ENCODE data around the gene TSPEAR. TPM values are rescaled to one million over a fixed set of nuclear protein-coding genes. Genes with fewer than 3 reads are reported as not detected.
"Not testable (repeated sequence)": the region's sequence is repeated elsewhere in the genome, so short reads cannot be mapped to it uniquely, and the experiment has no call there.

The TSPEAR gene
- total RNA-seq, 1 experiment from 2014 or later: not detected

GRCh38 chr21:44670642-44671432 lies 40.5 kb downstream of the TSPEAR start:
- Mint-ChIP-seq H3K36me3 (ENCODE audit: insufficient read depth, unreplicated experiment) (no peaks in the 10 kb centered on the region), H3K4me1 (ENCODE audit: low read depth, unreplicated experiment) (no peaks in the 10 kb centered on the region), H3K27ac (ENCODE audit: unreplicated experiment) (no peak overlapping the region), H3K9me3 (ENCODE audit: low read depth, unreplicated experiment) (peaks cover 2% of the 10 kb centered on the region), H3K27me3 (ENCODE audit: unreplicated experiment) (peaks cover 75% of the 10 kb centered on the region), H3K4me3 (ENCODE audit: low read depth, unreplicated experiment) (no peak overlapping the region)
- no peak for TF ChIP-seq CTCF (IDR thresholded peaks at IDR 0.05; ENCODE audit: unreplicated experiment)
- no TSS peak for BruUV-seq (replicated peaks)
- CTCF ChIA-PET: no interaction called here
- intact Hi-C loops (cut with micrococcal nuclease; ENCODE audit: unreplicated experiment): no loop called here
- DNase-seq: no peak

GRCh38 chr21:44667612-44668011 lies 43.8 kb downstream of the TSPEAR start:
- Mint-ChIP-seq H3K9me3 (ENCODE audit: low read depth, unreplicated experiment) (peaks cover 2% of the 10 kb centered on the region), H3K27ac (ENCODE audit: unreplicated experiment) (no peak overlapping the region), H3K4me3 (ENCODE audit: low read depth, unreplicated experiment) (no peak overlapping the region), H3K4me1 (ENCODE audit: low read depth, unreplicated experiment) (no peaks in the 10 kb centered on the region), H3K36me3 (ENCODE audit: insufficient read depth, unreplicated experiment) (no peaks in the 10 kb centered on the region), H3K27me3 (ENCODE audit: unreplicated experiment) (peaks cover 47% of the 10 kb centered on the region)
- TF ChIP-seq CTCF (IDR thresholded peaks at IDR 0.05; ENCODE audit: unreplicated experiment): no peak
- CTCF ChIA-PET: no interaction called here
- no TSS peak for BruUV-seq (replicated peaks)
- no peak for DNase-seq
- intact Hi-C loops (cut with micrococcal nuclease; ENCODE audit: unreplicated experiment): no loop called here

- CTCF ChIA-PET: interaction anchor here (0.7 kb wide), 1 partner anchor 76 kb away, joined by 3 read pairs; no protein-coding TSS in a partner anchor
- Mint-ChIP-seq H3K27me3 (ENCODE audit: unreplicated experiment) (peaks cover 49% of the 10 kb centered on the region), H3K27ac (ENCODE audit: unreplicated experiment) (no peak within 1 kb of the TSS), H3K4me3 (ENCODE audit: low read depth, unreplicated experiment) (no peak within 1 kb of the TSS), H3K36me3 (ENCODE audit: insufficient read depth, unreplicated experiment) (no peaks in the 10 kb centered on the region), H3K4me1 (ENCODE audit: low read depth, unreplicated experiment) (no peaks in the 10 kb centered on the region), H3K9me3 (ENCODE audit: low read depth, unreplicated experiment) (peaks cover 2% of the 10 kb centered on the region)
- intact Hi-C loops (cut with micrococcal nuclease; ENCODE audit: unreplicated experiment): no loop called here
- TF ChIP-seq CTCF (IDR thresholded peaks at IDR 0.05; ENCODE audit: unreplicated experiment): no peak
- BruUV-seq (replicated peaks): no TSS peak
- peak; percentile 14 for DNase-seq
Measured at GRCh38 chr21:44666401-44667320, 44.7 kb downstream of the TSPEAR start, which contains the start of gene KRTAP12-2. TSS of gene KRTAP12-2 (minus strand) at chr21:44666927. CDS start at chr21:44666886, 41 bp downstream.

GRCh38 chr21:44664691-44665090 lies 46.7 kb downstream of the TSPEAR start:
- no peak for TF ChIP-seq CTCF (IDR thresholded peaks at IDR 0.05; ENCODE audit: unreplicated experiment)
- Mint-ChIP-seq H3K27me3 (ENCODE audit: unreplicated experiment) (peaks cover 45% of the 10 kb centered on the region), H3K4me1 (ENCODE audit: low read depth, unreplicated experiment) (no peaks in the 10 kb centered on the region), H3K9me3 (ENCODE audit: low read depth, unreplicated experiment) (peaks cover 4% of the 10 kb centered on the region), H3K36me3 (ENCODE audit: insufficient read depth, unreplicated experiment) (no peaks in the 10 kb centered on the region), H3K27ac (ENCODE audit: unreplicated experiment) (no peak overlapping the region), H3K4me3 (ENCODE audit: low read depth, unreplicated experiment) (no peak overlapping the region)
- no peak for DNase-seq
- BruUV-seq (replicated peaks): no TSS peak
- intact Hi-C loops (cut with micrococcal nuclease; ENCODE audit: unreplicated experiment): no loop called here
- CTCF ChIA-PET: no interaction called here

GRCh38 chr21:44661567-44661966 lies 49.8 kb downstream of the TSPEAR start:
- peaks cover 60% of the 10 kb centered on the region for H3K27me3 Mint-ChIP-seq (ENCODE audit: unreplicated experiment)
- intact Hi-C loops (cut with micrococcal nuclease; ENCODE audit: unreplicated experiment); CTCF ChIA-PET; H3K4me1 Mint-ChIP-seq (ENCODE audit: low read depth, unreplicated experiment); H3K9me3 Mint-ChIP-seq (ENCODE audit: low read depth, unreplicated experiment); DNase-seq; BruUV-seq (replicated peaks); H3K27ac Mint-ChIP-seq (ENCODE audit: unreplicated experiment); H3K36me3 Mint-ChIP-seq (ENCODE audit: insufficient read depth, unreplicated experiment); H3K4me3 Mint-ChIP-seq (ENCODE audit: low read depth, unreplicated experiment): not testable (repeated sequence)

Data from Calu3 (cell line).